Adrenal gland (tissue), 12 donors: ENCODE data around the gene VAT1. TPM values are rescaled to one million over a fixed set of nuclear protein-coding genes. Genes with fewer than 3 reads are reported as not detected.
"Not testable (repeated sequence)": the region's sequence is repeated elsewhere in the genome, so short reads cannot be mapped to it uniquely, and the experiment has no call there.

Experiments used
- DNase-seq, 7 donors: peaks; one replicate each; pipeline ENCODE4 v3.0.0-alpha.2; 2019 to 2020
- H3K27ac ChIP-seq, 5 donors: fragments of 200-600 bp; sonication (generic) in 4 of 5; 1 replicate in 3 of 5; 2 replicates in 2 of 5; pipeline versions ENCODE4 v1.5.1 to v1.8.0; 2016 to 2020; ENCODE audit warnings: mild to moderate bottlenecking in 1 of 5
- H3K27me3 ChIP-seq: fragments of 200-600 bp; 2 replicates; pipeline ENCODE4 v1.8.0; 2021
- H3K36me3 ChIP-seq, 2 donors: fragments of 200-600 bp; replicated peaks in 1 of 2; 1 replicate in 1 of 2; 2 replicates in 1 of 2; pipeline versions ENCODE4 v1.5.1 to v1.8.0; 2018 to 2022
- H3K4me1 ChIP-seq, 2 donors: fragments of 200-600 bp; replicated peaks in 1 of 2; 1 replicate in 1 of 2; 2 replicates in 1 of 2; pipeline versions ENCODE4 v1.5.1 to v1.8.0; 2018 to 2021
- H3K4me3 ChIP-seq, 4 donors: fragments of 200-600 bp; sonication (generic) in 3 of 4; one replicate each; pipeline ENCODE4 v1.5.1; 2016 to 2018
- H3K9me3 ChIP-seq, 3 donors: fragments of 200-600 bp; sonication (generic) in 1 of 3; replicated peaks in 1 of 3; 1 replicate in 2 of 3; 2 replicates in 1 of 3; pipeline versions ENCODE4 v1.5.1 to v1.8.0; 2016 to 2021
- POLR2A ChIP-seq, 2 donors: fragments of 450-650 bp; IDR thresholded peaks; one replicate each; pipeline ENCODE4 v1.6.1; 2017; ENCODE audit warnings: antibody characterized with exemption in 2 of 2, mild to moderate bottlenecking in 2 of 2, moderate library complexity in 1 of 2
- WGBS, 4 donors: extraction: QIAGEN DNeasy Blood & Tissue Kit in 2 of 4; methylation state at CpG; one replicate each; pipeline versions ENCODE4 v1.1.5 to v1.1.7; 2013 to 2017; 5-methylcytosine and 5-hydroxymethylcytosine counted together
- intact Hi-C, 2 donors: fragments of 100-400 bp; cut with DNase I; formaldehyde crosslinking; loops; one replicate each; pipeline versions ENCODE4 v1.14.1 to v1.15.0; 2022 to 2023
- polyA plus RNA-seq, 3 donors: library from polyadenylated mRNA; stranded (reverse); fragments of 200-250 nt in 2 of 3; fragments of 350-450 nt in 1 of 3; fragmentation: Illumina TruSeq in 1 of 3; extraction: RNeasy Lipid Tissue Mini Kit (QIAGEN cat#74804) in 1 of 3; gene quantifications; one replicate each; pipeline ENCODE4 v1.2.3, GENCODE V29; 2013 to 2014
- total RNA-seq, 9 donors: library from RNA; depleted of rRNA in 4 of 9; stranded (reverse); fragments of >200 nt in 4 of 9; fragments of 120-200 nt in 1 of 9; fragmentation: NEBNext Ultra II Directional in 1 of 9; extraction: Animal tissue kit (Norgen Biotek cat#: 25700) in 1 of 9; gene quantifications; one replicate each; pipeline versions ENCODE4 v1.1.0 to v1.2.4, GENCODE V29; 2013 to 2023
- TF ChIP-seq, protein P1 (sequence below), 6 experiments: fragments of 450-650 bp in 4 of 6; fragments of 200-600 bp in 2 of 6; sonication (generic) in 1 of 6; IDR thresholded peaks; 1 replicate in 5 of 6; 2 replicates in 1 of 6; pipeline versions ENCODE4 v1.5.1 to v1.8.0; 2016 to 2021; ENCODE audit warnings: antibody characterized with exemption in 6 of 6, mild to moderate bottlenecking in 2 of 6, moderate library complexity in 1 of 6
- donor health status: healthy with polysubstance abuse.
- donor health status: Bipolar disorder and iron deficiency.
- donor health status: DM: yes; HTN: yes; CAD: no.
- donor health status: DM: no; HTN: no; CAD: no.
- donor health status: DM: no; HTN: no; CAD: no.
- donor health status: DM: yes; HTN: yes; CAD: no.

The VAT1 gene
- total and polyA plus RNA-seq, 12 donors, result 177 to 744 (median 442) TPM

DNA sequence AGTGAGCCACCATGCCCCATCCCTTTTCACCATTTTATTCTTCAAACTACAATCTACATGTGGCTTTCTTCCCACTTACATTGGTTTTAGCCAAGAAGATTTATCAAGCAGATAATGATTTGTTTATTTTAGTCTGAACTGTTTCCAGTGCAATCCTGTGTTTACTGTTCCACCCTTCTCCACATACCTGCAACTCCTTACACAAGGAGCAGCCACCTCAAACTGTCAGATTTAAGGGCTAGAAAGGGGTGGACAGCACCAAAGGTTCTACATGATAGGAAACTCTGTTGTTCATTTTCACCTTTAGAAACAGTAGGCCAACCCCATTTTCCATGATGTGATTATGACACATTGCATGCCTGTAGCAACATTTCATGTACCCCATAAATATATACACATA lies 39.9 kb downstream of the VAT1 start:
- Histone ChIP-seq H3K4me1 (peaks cover 12 to 36% of the 10 kb centered on the region in 2 donors), H3K27me3 (no peaks in the 10 kb centered on the region), H3K9me3 (no peaks in the 10 kb centered on the region), H3K36me3 (peaks cover 0 to 17% of the 10 kb centered on the region in 2 donors), H3K4me3 (no peak overlapping the region), H3K27ac (no peak overlapping the region)
- DNase-seq, result no peak
- intact Hi-C loops, result no loop called here
- TF ChIP-seq, protein P1, sequence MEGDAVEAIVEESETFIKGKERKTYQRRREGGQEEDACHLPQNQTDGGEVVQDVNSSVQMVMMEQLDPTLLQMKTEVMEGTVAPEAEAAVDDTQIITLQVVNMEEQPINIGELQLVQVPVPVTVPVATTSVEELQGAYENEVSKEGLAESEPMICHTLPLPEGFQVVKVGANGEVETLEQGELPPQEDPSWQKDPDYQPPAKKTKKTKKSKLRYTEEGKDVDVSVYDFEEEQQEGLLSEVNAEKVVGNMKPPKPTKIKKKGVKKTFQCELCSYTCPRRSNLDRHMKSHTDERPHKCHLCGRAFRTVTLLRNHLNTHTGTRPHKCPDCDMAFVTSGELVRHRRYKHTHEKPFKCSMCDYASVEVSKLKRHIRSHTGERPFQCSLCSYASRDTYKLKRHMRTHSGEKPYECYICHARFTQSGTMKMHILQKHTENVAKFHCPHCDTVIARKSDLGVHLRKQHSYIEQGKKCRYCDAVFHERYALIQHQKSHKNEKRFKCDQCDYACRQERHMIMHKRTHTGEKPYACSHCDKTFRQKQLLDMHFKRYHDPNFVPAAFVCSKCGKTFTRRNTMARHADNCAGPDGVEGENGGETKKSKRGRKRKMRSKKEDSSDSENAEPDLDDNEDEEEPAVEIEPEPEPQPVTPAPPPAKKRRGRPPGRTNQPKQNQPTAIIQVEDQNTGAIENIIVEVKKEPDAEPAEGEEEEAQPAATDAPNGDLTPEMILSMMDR (IDR thresholded peaks at IDR 0.05), result no peak
- no peak for TF ChIP-seq POLR2A (IDR thresholded peaks at IDR 0.05)

DNA sequence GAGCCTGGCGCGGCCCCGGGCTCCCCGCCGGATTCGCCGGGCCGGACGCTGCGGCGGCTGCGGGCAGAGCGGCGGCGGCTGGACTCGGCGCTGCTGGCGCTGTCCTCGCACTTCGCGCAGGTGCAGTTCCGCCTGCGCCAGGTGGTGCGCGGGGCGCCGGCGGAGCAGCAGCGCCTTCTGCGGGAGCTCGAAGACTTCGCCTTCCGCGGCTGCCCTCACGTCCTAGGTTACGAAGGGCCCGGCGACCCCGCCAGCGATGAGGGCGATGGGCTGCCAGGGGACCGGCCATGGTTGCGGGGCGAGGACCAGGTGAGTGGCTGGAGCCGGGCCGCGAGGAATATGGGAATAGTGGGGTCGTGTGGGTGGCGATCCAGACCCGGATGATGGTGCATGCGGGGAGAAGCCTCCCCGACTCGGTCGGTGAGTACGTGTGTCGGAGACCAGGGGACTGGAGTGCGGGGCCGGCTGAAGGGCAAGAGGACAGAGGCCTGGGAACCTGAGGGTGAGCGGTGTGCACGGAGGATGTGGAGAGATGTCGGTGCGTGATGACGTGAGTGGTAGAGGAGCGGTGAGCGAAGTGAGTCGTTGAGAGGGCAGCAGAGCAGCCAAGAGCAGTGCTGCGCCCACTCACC lies 41.3 kb downstream of the VAT1 start:
- Histone ChIP-seq H3K36me3 (peaks cover 0 to 10% of the 10 kb centered on the region in 2 donors), H3K27ac (peak overlapping the region in 4 of 5 donors; percentile 65 to 93 (median 80)), H3K9me3 (no peaks in the 10 kb centered on the region), H3K4me3 (peak overlapping the region; percentile 87 to 99 (median 93)), H3K4me1 (peaks cover 12 to 36% of the 10 kb centered on the region in 2 donors), H3K27me3 (no peaks in the 10 kb centered on the region)
- DNase-seq, result peak; percentile 38 to 76 (median 57)
- intact Hi-C loops, result no loop called here
- 0 to 2% (median 1%) methylated on average over 16 to 67 of the region's 67 CpGs for WGBS, 4 donors
- TF ChIP-seq POLR2A (IDR thresholded peaks at IDR 0.05), result no peak
- TF ChIP-seq, protein P1 (IDR thresholded peaks at IDR 0.05), result peak in 2 of 6 experiments; percentile 19 to 24

DNA sequence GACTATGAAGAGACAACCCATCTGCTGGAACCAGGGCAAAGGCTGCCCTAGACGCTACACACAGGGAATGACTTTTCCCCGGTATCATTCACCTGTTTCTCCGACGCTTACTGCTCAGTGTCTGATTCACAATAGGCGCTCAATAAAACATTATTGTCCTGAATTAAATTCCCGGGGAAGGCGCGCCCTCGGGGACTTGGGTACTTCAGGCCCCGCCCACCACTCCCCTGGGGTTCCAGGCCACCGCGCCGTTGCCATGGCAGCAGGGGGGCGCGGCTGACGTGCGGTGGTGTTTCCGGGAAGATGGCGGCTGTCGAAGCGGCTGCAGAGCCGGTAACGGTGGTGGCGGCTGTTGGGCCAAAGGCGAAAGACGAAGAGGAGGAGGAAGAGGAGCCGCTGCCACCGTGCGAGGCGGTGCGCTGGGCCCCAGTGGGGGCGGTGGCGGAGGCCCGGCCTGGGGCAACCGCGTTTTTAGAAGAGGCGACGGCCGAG lies 41.9 kb downstream of the VAT1 start, which contains the start of gene RUNDC1:
Gene RUNDC1 (plus strand): TSS at position 292 of the 492 bp plus-strand sequence. CDS start 12 bp downstream, at position 304.
- Histone ChIP-seq H3K4me3 (peak within 1 kb of the TSS; percentile 87 to 99 (median 93)), H3K27me3 (no peaks in the 10 kb centered on the region), H3K27ac (peak within 1 kb of the TSS in 4 of 5 donors; percentile 65 to 93 (median 80)), H3K4me1 (peaks cover 12 to 36% of the 10 kb centered on the region in 2 donors), H3K9me3 (no peaks in the 10 kb centered on the region), H3K36me3 (peaks cover 0 to 5% of the 10 kb centered on the region in 2 donors)
- intact Hi-C loops, result no loop called here
- DNase-seq, result peak; percentile 91 to 97 (median 93)
- TF ChIP-seq, protein P1 (IDR thresholded peaks at IDR 0.05), result no peak
- TF ChIP-seq POLR2A (IDR thresholded peaks at IDR 0.05), result peak; percentile 52 to 58
- WGBS, 4 donors, result 0 to 2% (median 0%) methylated on average over 3 to 39 of the region's 39 CpGs

DNA sequence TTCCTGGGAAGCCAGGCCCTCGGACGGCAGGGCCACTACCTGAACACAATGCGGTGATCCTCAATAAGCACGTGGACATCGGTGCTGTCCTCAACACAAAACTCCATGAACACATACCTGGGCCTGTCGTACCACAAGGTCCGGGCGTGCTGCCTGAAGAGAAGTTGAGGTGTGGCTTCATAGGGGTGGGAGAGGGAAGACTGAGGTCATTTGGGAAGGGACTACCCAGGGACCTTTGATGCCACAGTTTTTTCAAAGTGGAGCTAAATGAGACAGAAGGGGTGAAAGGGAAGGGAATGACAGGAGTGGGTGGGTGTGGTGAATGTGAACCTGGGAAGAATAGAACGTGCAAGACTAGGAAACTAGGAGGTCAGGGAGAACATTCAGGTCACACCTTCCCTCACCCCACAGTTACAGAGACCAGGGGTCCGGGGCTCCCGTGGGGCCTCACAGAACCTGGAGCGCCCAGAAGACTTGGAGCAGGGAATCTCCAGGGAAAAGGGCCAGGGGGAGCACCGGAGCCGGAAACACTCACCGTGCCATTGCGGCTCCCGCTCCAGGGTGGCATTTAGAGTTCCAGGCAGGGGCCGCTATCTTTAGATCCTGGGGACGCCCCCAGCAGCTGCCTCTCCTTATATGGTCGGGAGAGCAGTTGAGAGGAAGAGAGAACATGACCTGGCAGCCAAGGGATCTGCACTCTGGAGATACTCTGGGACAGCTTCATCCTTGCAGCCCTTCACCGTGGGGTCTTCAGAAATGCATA lies 42.5 kb downstream of the VAT1 start, which contains the start of gene PTGES3L:
Gene PTGES3L (minus strand): TSS at position 570 of the 763 bp plus-strand sequence. CDS start 27 bp downstream, at position 543.
- no peak for TF ChIP-seq POLR2A (IDR thresholded peaks at IDR 0.05)
- TF ChIP-seq, protein P1 (IDR thresholded peaks at IDR 0.05), result no peak
- intact Hi-C loops, result no loop called here
- Histone ChIP-seq H3K9me3 (no peaks in the 10 kb centered on the region), H3K27ac (peak within 1 kb of the TSS in 4 of 5 donors; percentile 65 to 93 (median 80)), H3K4me1 (peaks cover 12 to 31% of the 10 kb centered on the region in 2 donors), H3K27me3 (no peaks in the 10 kb centered on the region), H3K4me3 (peak within 1 kb of the TSS; percentile 87 to 99 (median 93)), H3K36me3 (no peaks in the 10 kb centered on the region)
- peak in 2 of 7 donors; percentile 28 to 35 for DNase-seq
- WGBS, 4 donors, result 39 to 67% (median 42%) methylated on average over 13 to 21 of the region's 21 CpGs

DNA sequence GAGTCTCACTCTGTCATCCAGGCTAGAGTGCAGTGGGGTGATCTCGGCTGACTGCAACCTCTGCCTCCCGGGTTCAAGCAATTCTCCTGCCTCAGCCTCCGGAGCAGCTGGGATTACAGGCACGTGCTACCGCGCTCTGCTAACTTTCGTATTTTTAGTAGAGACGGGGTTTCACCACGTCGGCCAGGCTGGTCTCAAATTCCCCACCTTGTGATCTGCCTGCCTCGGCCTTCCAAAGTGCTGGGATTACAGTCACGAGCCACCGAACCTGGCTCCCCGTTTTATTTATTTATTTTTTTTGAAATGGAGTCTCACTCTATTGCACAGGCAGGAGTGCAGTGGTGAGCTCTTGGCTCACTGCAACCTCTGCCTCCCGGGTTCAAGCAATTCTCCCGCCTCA lies 46.5 kb downstream of the VAT1 start:
- H3K36me3 ChIP-seq, H3K4me1 ChIP-seq, H3K27ac ChIP-seq, H3K4me3 ChIP-seq, intact Hi-C loops, DNase-seq, H3K27me3 ChIP-seq, H3K9me3 ChIP-seq: not testable (repeated sequence)
- WGBS, 4 donors, result 77 to 86% (median 83%) methylated on average over 16 of the region's 16 CpGs
